IMR-90 (cell line): ENCODE results near the gene IFITM10. TPM values are rescaled to one million over a fixed set of nuclear protein-coding genes. Genes with fewer than 3 reads are reported as not detected.
A peak's percentile ranks its signal among the peaks of the same experiment; 100 is the strongest.

Experiments used
- ATAC-seq: fragments of 200-7000 bp; cut with Tn5 transposase; 2 replicates; pipeline ENCODE4 v1.9.1; 2020; ENCODE audit warnings: low read depth, mild to moderate bottlenecking, moderate library complexity
- BruUV-seq: library from RNA; stranded (reverse); fragments of 400-500 nt; replicated peaks from 2 replicates; lab custom pipeline; 2021; lab: Mats Ljungman, UMichigan
- CTCF ChIA-PET: fragments of 300-600 bp; formaldehyde crosslinking; extraction: SDS; loops from one replicate; lab custom pipeline; 2021; ENCODE audit warnings: antibody characterized with exemption; lab: Yijun Ruan, JAX
- POLR2A ChIA-PET: fragments of 300-600 bp; sonication (Branson Sonifier 250); formaldehyde crosslinking; loops from one replicate; lab custom pipeline; 2022; ENCODE audit warnings: antibody characterized with exemption; ENCODE audit not compliant: unreplicated experiment; lab: Charles Lee
- DNase-seq: peaks from one replicate; pipeline ENCODE4 v3.0.0; 2013
- H2AFZ ChIP-seq: replicated peaks from 2 replicates; pipeline ENCODE3; 2013; ENCODE audit warnings: low read length, mild to moderate bottlenecking; ENCODE audit not compliant: poor library complexity
- H2AK5ac ChIP-seq: 2 replicates; pipeline ENCODE4 v1.6.1; 2013; ENCODE audit warnings: low read depth, low read length, inconsistent platforms
- H2AK9ac ChIP-seq: replicated peaks from 2 replicates; pipeline ENCODE3; 2013; ENCODE audit warnings: mild to moderate bottlenecking, low read depth, low read length, moderate library complexity; ENCODE audit not compliant: poor library complexity
- H2BK120ac ChIP-seq: 2 replicates; pipeline ENCODE4 v1.6.1; 2013; ENCODE audit warnings: low read depth, low read length, inconsistent platforms
- H2BK15ac ChIP-seq: 3 replicates; pipeline ENCODE4 v1.6.1; 2013; ENCODE audit warnings: low read depth, low read length, inconsistent platforms
- H2BK20ac ChIP-seq: 2 replicates; pipeline ENCODE4 v1.6.1; 2013; ENCODE audit warnings: low read depth, mild to moderate bottlenecking, inconsistent platforms, low read length, moderate library complexity
- H2BK5ac ChIP-seq: 2 replicates; pipeline ENCODE4 v1.6.1; 2013; ENCODE audit warnings: mild to moderate bottlenecking, low read depth, low read length, inconsistent platforms; ENCODE audit not compliant: poor library complexity, severe bottlenecking
- H3K14ac ChIP-seq: replicated peaks from 2 replicates; pipeline ENCODE4 v1.6.1; 2013; ENCODE audit warnings: low read depth, low read length, inconsistent platforms
- H3K18ac ChIP-seq: 2 replicates; pipeline ENCODE4 v1.6.1; 2013; ENCODE audit warnings: low read depth, low read length, control low read depth
- H3K23ac ChIP-seq: 2 replicates; pipeline ENCODE4 v1.6.1; 2013; ENCODE audit warnings: low read depth, low read length, inconsistent platforms
- H3K27ac ChIP-seq: 2 replicates; pipeline ENCODE4 v1.5.1; 2013; ENCODE audit warnings: mild to moderate bottlenecking, control low read depth, low read length; ENCODE audit not compliant: insufficient read depth
- H3K27me3 ChIP-seq: 2 replicates; pipeline ENCODE4 v1.6.1; 2013; ENCODE audit warnings: low read length; ENCODE audit not compliant: control insufficient read depth, insufficient read depth
- H3K36me3 ChIP-seq: 2 replicates; pipeline ENCODE4 v1.6.1; 2013; ENCODE audit warnings: low read length, mixed read lengths; ENCODE audit not compliant: control insufficient read depth, insufficient read depth
- H3K4ac ChIP-seq: 2 replicates; pipeline ENCODE4 v1.6.1; 2013; ENCODE audit warnings: low read depth, low read length, inconsistent platforms
- H3K4me1 ChIP-seq: 2 replicates; pipeline ENCODE4 v1.6.1; 2013; ENCODE audit warnings: low read length, mixed read lengths; ENCODE audit not compliant: control insufficient read depth, insufficient read depth
- H3K4me2 ChIP-seq: 2 replicates; pipeline ENCODE4 v1.6.1; 2013; ENCODE audit warnings: low read depth, mild to moderate bottlenecking, control low read depth, low read length, moderate library complexity
- H3K4me3 ChIP-seq: 2 replicates; pipeline ENCODE4 v1.5.1; 2013; ENCODE audit warnings: low read depth, mild to moderate bottlenecking, control low read depth, low read length, moderate library complexity; ENCODE audit not compliant: insufficient read depth
- H3K56ac ChIP-seq: 2 replicates; pipeline ENCODE4 v1.6.1; 2013; ENCODE audit warnings: low read length, inconsistent platforms; ENCODE audit not compliant: insufficient read depth; ENCODE audit errors: extremely low read depth
- H3K79me1 ChIP-seq, 2 experiments: 2 replicates each; pipeline ENCODE4 v1.6.1; 2013; ENCODE audit warnings: low read length in 2 of 2, inconsistent platforms in 1 of 2, low read depth in 1 of 2
- H3K9ac ChIP-seq: 2 replicates; pipeline ENCODE4 v1.6.1; 2013; ENCODE audit warnings: low read depth, low read length, control low read depth
- H3K9me1 ChIP-seq: 2 replicates; pipeline ENCODE4 v1.6.1; 2013; ENCODE audit warnings: low read length, inconsistent platforms; ENCODE audit not compliant: insufficient read depth
- H3K9me3 ChIP-seq: 2 replicates; pipeline ENCODE4 v1.6.1; 2013; ENCODE audit warnings: low read length; ENCODE audit not compliant: control insufficient read depth, insufficient read depth
- H4K20me1 ChIP-seq: 2 replicates; pipeline ENCODE4 v1.6.1; 2013; ENCODE audit warnings: low read length, inconsistent platforms; ENCODE audit not compliant: insufficient read depth
- H4K5ac ChIP-seq: 2 replicates; pipeline ENCODE4 v1.6.1; 2013; ENCODE audit warnings: mild to moderate bottlenecking, low read depth, low read length, control low read depth
- H4K8ac ChIP-seq, 2 experiments: 2 replicates each; pipeline ENCODE4 v1.6.1; 2013; ENCODE audit warnings: low read depth in 2 of 2, low read length in 2 of 2, control low read depth in 1 of 2, inconsistent platforms in 1 of 2
- H4K91ac ChIP-seq: 2 replicates; pipeline ENCODE4 v1.6.1; 2013; ENCODE audit warnings: low read depth, low read length, inconsistent platforms; ENCODE audit not compliant: insufficient read depth
- CTCF ChIP-seq: conservative IDR thresholded peaks from 2 replicates; pipeline ENCODE4 v1.5.1; 2012; ENCODE audit warnings: mild to moderate bottlenecking, low read depth, low read length, improper control_type of control experiment
- MAZ ChIP-seq: IDR thresholded peaks from 2 replicates; pipeline ENCODE4 v1.6.1; 2012; ENCODE audit warnings: low read depth, mild to moderate bottlenecking, low read length, improper control_type of control experiment, moderate library complexity, borderline replicate concordance
- NFE2L2 ChIP-seq: fragments of 150-350 bp; IDR thresholded peaks from 2 replicates; pipeline ENCODE4 v1.6.1; 2016; ENCODE audit warnings: low read depth, mild to moderate bottlenecking, low read length
- RAD21 ChIP-seq: IDR thresholded peaks from 2 replicates; pipeline ENCODE4 v1.6.1; 2012; ENCODE audit warnings: low read length, improper control_type of control experiment
- SMC3 ChIP-seq: fragments of 150-350 bp; IDR thresholded peaks from 2 replicates; pipeline ENCODE4 v1.6.1; 2016; ENCODE audit warnings: low read depth, mild to moderate bottlenecking, antibody characterized with exemption, low read length, moderate library complexity
- WGBS, 2 experiments: methylation state at CpG; one replicate each; pipeline versions ENCODE4 v1.1.5 to v1.1.7; 2013; ENCODE audit warnings: missing lambda C conversion rate in 2 of 2; ENCODE audit not compliant: insufficient read length in 1 of 2; ENCODE audit errors: extremely low coverage in 2 of 2; 5-methylcytosine and 5-hydroxymethylcytosine counted together
- dilution Hi-C: fragments of 300-500 bp; cut with HindIII; formaldehyde crosslinking; loops from one replicate; pipeline ENCODE4 v1.14.3; 2018; ENCODE audit warnings: low sequenced_read_pairs; ENCODE audit not compliant: unreplicated experiment
- in situ Hi-C: fragments of 300-500 bp; cut with MboI; formaldehyde crosslinking; loops from 3 replicates; pipeline ENCODE4 v1.14.3; 2019; ENCODE audit warnings: low sequenced_read_pairs, inconsistent platforms, mixed read lengths
- intact Hi-C: fragments of 100-400 bp; cut with micrococcal nuclease; formaldehyde crosslinking; loops from 2 replicates; pipeline ENCODE4 v1.10.0; 2022
- polyA plus RNA-seq, 3 experiments: library from polyadenylated mRNA; depleted of rRNA; stranded (reverse); fragments of >200 nt; gene quantifications; 2 replicates each; pipeline ENCODE4 v1.2.3, GENCODE V29; 2012; ENCODE audit warnings: low replicate concordance in 1 of 3
- total RNA-seq: library from RNA; depleted of rRNA; stranded (reverse); fragments of >200 nt; gene quantifications from 2 replicates; pipeline ENCODE4 v1.2.3, GENCODE V29; 2012

The IFITM10 gene
- total and polyA plus RNA-seq, 2 of the 4 experiments (the other 2 are of a cell fraction) = 0.15 to 0.18 TPM

- dilution Hi-C loops (no loop called here), in situ Hi-C loops (no loop called here), intact Hi-C loops (loop anchor here (1.0 to 2.0 kb wide), 3 partner anchors 41 to 458 kb away; no protein-coding TSS in a partner anchor)
- Histone ChIP-seq H3K23ac (no peak overlapping the region), H3K27me3 (peaks cover 57% of the 10 kb centered on the region), H4K8ac (peak overlapping the region; percentile 72 to 81; a peak in 3 of 4 replicates), H3K36me3 (no peaks in the 10 kb centered on the region), H4K5ac (peak overlapping the region; percentile 59), H3K18ac (no peak overlapping the region), H2BK5ac (no peak overlapping the region), H2AK9ac (peak overlapping the region; percentile 56), H3K9me1 (no peaks in the 10 kb centered on the region), H2BK20ac (no peak overlapping the region), H3K14ac (no peak overlapping the region), H3K4me2 (peak overlapping the region; percentile 54; the same call in 1 of the 2 replicates), H3K4ac (peak overlapping the region; percentile 14; the same call in 1 of the 2 replicates), H2AFZ (peak overlapping the region; percentile 87), H2BK120ac (no peak overlapping the region), H3K9me3 (no peaks in the 10 kb centered on the region; the same call in 1 of the 2 replicates), H3K27ac (no peak overlapping the region), H3K4me3 (no peak overlapping the region), H3K9ac (peak overlapping the region; percentile 22), H4K20me1 (no peaks in the 10 kb centered on the region), H3K4me1 (peaks cover 1% of the 10 kb centered on the region; the same call in 1 of the 2 replicates), H2BK15ac (no peak overlapping the region), H2AK5ac (no peak overlapping the region), H3K56ac (no peak overlapping the region), H3K79me1 (no peaks in the 10 kb centered on the region), H4K91ac (no peak overlapping the region)
- ATAC-seq (peak; percentile 82), DNase-seq (peak; percentile 55)
- CTCF ChIA-PET = interaction anchor here (0.6 to 3.2 kb wide), 17 partner anchors 11 to 463 kb away, joined by 3 to 54 read pairs (median 4); partner anchors contain the start of genes H19 and SYT8
- TF ChIP-seq SMC3 (peak; percentile 91), NFE2L2 (no peak), MAZ (peak; percentile 52; the same call in 1 of the 2 replicates), RAD21 (peak; percentile 75), CTCF (peak; percentile 88)
- POLR2A ChIA-PET = no interaction called here
- WGBS, 2 experiments = 0% methylated on average over 1 of the region's 37 CpGs; no CpG with 5 or more reads in 1 of the 2 experiments
- BruUV-seq = no TSS peak
Observed at GRCh38 chr11:1693327-1694063, 56.9 kb downstream of the IFITM10 start.
